Stimulated activated memory B cell treated with anti-CD40 and anti-IgM and Interleukin-4, amounts not matched to agents 10 μg/mL and 1 μg/mL and 100 μg/mL, for 72 hours (primary cell): ENCODE data around the gene MIA2.
"Not testable (repeated sequence)": the region's sequence is repeated elsewhere in the genome, so short reads cannot be mapped to it uniquely, and the experiment has no call there.

Experiments
- ATAC-seq: fragments of 150-1000 bp; cut with Tn5 transposase; 2 replicates; pipeline ENCODE4 v1.10.0; 2021
- H3K27ac Mint-ChIP-seq: one replicate; pipeline ENCODE4 v1.8.0; 2022; ENCODE audit warnings: mild to moderate bottlenecking, mixed read lengths
- H3K27me3 Mint-ChIP-seq: one replicate; pipeline ENCODE4 v1.8.0; 2022; ENCODE audit warnings: mixed read lengths
- H3K36me3 Mint-ChIP-seq: one replicate; pipeline ENCODE4 v1.8.0; 2022; ENCODE audit warnings: mixed read lengths
- H3K4me1 Mint-ChIP-seq: one replicate; pipeline ENCODE4 v1.8.0; 2022; ENCODE audit warnings: mixed read lengths
- H3K4me3 Mint-ChIP-seq: one replicate; pipeline ENCODE4 v1.8.0; 2022; ENCODE audit warnings: mild to moderate bottlenecking, moderate library complexity, mixed read lengths
- H3K9me3 Mint-ChIP-seq: one replicate; pipeline ENCODE4 v1.8.0; 2022; ENCODE audit warnings: mixed read lengths

Gene MIA2

DNA sequence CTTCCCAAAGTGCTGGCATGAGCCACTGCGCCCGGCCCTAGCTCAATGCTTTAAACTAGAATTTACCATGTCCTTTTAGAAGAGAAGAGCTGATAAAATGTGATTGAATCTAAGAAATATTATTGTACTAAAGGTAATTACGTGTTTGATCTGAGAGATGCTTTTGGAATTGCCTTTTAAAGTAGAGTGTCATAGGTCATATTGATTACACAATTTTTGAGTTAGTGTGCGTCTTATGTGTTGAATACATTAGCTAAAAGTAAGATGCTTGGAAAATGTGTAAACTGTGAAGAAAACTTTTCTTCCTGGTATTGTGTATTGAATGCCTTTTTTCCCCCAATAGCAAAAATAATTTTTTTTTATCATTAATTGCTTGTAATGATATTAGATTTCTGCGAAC, 41.7 kb downstream of the MIA2 start:
- Mint-ChIP-seq H3K27ac (peak overlapping the region; percentile 64), H3K4me1 (peaks cover 67% of the 10 kb centered on the region), H3K4me3 (no peak overlapping the region), H3K36me3 (peaks cover 38% of the 10 kb centered on the region), H3K9me3 (no peaks in the 10 kb centered on the region), H3K27me3 (no peaks in the 10 kb centered on the region)
- ATAC-seq: no peak

DNA sequence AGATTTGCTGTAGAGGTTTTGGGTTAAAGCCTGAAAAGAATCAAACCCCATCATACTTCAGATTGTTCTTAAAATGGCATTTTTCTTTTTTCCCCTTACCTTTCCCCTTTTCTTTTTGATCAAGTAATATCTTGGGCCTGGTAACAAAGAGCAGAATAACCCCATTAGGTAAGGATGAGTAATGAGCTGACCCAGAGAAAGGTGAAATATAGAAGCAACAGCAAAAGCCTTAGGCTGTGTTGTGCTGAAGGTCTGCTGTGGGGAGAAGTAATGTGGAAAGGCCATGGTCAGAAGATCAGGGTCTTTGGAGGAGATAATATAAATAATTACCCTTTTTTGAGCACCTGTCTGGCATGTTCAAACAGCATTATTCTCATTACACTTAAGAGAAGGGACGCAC, 42.3 kb downstream of the MIA2 start:
- Mint-ChIP-seq H3K4me1 (peaks cover 61% of the 10 kb centered on the region), H3K9me3 (no peaks in the 10 kb centered on the region), H3K27me3 (no peaks in the 10 kb centered on the region), H3K36me3 (peaks cover 44% of the 10 kb centered on the region), H3K27ac (peak overlapping the region; percentile 64), H3K4me3 (no peak overlapping the region)
- ATAC-seq: no peak

- peaks cover 47% of the 10 kb centered on the region for H3K36me3 Mint-ChIP-seq
- H3K4me1 Mint-ChIP-seq: peaks cover 54% of the 10 kb centered on the region
- no peaks in the 10 kb centered on the region for H3K27me3 Mint-ChIP-seq
- no peak for ATAC-seq
- peak overlapping the region; percentile 64 for H3K27ac Mint-ChIP-seq
- H3K9me3 Mint-ChIP-seq: no peaks in the 10 kb centered on the region
- H3K4me3 Mint-ChIP-seq: no peak overlapping the region
Measured at GRCh38 chr14:39276579-39277114, 42.9 kb downstream of the MIA2 start.

DNA sequence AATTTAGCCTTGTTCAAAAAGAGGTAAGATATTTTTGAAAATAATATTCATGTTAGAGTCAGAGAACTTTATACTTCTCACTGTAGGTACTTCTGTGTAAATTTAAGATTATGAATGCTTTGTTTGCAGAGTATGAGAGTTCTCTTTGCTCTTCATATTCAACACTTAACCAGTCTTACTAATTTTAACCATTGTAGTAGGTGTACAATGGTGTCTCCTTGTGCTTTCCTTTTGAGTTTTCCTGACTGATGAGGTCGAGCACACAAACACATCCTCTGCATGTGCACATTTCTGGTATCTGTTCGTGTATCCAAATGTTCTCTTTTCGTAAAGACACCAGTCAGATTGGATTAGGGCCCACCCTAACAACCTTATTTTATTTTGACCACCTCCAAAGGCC, 45.8 kb downstream of the MIA2 start:
- no peak overlapping the region for H3K27ac Mint-ChIP-seq
- no peaks in the 10 kb centered on the region for H3K27me3 Mint-ChIP-seq
- peaks cover 57% of the 10 kb centered on the region for H3K36me3 Mint-ChIP-seq
- H3K9me3 Mint-ChIP-seq: no peaks in the 10 kb centered on the region
- peaks cover 31% of the 10 kb centered on the region for H3K4me1 Mint-ChIP-seq
- ATAC-seq: no peak
- no peak overlapping the region for H3K4me3 Mint-ChIP-seq

DNA sequence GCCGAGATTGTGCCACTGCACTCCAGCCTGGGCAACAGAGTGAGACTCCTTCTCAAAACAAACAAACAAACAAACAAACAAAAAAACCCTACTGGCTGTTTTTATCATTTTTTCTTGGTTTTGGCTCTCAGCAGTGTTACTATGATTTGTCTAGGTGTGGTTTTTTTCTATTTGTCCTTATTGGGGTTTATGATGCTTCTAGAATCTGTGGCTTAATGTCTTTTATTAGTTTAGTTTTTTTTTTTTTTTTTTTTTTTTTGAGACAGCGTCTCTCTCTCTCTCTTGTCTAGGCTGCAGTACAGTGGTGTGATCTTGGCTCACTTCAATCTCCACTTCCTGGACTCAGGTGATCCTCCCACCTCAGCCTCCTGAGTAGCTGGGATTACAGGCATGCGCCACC, 47.0 kb downstream of the MIA2 start:
- ATAC-seq, H3K9me3 Mint-ChIP-seq, H3K27ac Mint-ChIP-seq, H3K27me3 Mint-ChIP-seq, H3K4me3 Mint-ChIP-seq: not testable (repeated sequence)
- Mint-ChIP-seq H3K4me1 (peaks cover 24% of the 10 kb centered on the region), H3K36me3 (peaks cover 59% of the 10 kb centered on the region)

DNA sequence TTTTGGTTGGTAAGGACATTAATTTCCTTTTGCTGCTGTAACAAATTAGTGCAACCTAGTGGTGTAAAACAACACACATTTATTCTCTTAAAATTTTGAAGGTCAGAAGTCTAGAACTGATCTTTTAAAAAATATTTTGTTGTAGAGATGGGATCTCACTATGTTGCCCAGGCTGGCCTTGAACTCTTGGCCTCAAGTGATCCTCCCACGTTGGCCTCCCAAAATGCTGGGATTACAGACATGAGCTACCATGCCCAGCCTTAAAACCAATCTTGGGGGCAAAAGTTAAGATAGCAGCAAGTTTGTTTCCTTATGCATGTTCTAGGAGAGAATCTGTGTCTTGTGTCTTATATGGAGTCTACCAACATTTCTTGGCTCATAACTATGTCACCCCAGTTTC, 55.8 kb downstream of the MIA2 start:
- H3K4me3 Mint-ChIP-seq: no peak overlapping the region
- peaks cover 43% of the 10 kb centered on the region for H3K36me3 Mint-ChIP-seq
- H3K27me3 Mint-ChIP-seq: no peaks in the 10 kb centered on the region
- H3K27ac Mint-ChIP-seq: no peak overlapping the region
- H3K9me3 Mint-ChIP-seq: no peaks in the 10 kb centered on the region
- H3K4me1 Mint-ChIP-seq: peaks cover 6% of the 10 kb centered on the region
- ATAC-seq: no peak

DNA sequence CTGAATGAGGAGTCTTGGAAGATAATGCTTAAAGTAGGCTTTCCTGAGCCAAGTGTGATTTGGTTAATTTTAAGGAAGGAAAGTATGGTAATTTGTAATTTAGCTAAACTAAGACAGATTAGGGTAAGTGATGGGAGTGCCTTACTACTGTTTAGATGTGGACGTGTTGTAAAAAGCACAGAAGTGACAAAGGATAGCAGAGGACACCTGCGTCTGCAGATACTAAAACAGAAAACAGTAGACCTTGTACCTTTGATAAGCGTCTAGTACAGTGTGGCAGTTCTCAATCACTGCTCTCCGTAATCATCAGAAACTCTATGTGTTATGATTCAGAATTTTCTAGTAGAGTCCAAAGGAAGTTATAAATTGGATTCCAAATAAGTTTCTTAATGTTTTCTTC, 58.0 kb downstream of the MIA2 start:
- no peaks in the 10 kb centered on the region for H3K9me3 Mint-ChIP-seq
- no peak overlapping the region for H3K4me3 Mint-ChIP-seq
- no peak overlapping the region for H3K27ac Mint-ChIP-seq
- ATAC-seq: no peak
- H3K27me3 Mint-ChIP-seq: no peaks in the 10 kb centered on the region
- peaks cover 6% of the 10 kb centered on the region for H3K4me1 Mint-ChIP-seq
- H3K36me3 Mint-ChIP-seq: peaks cover 50% of the 10 kb centered on the region

DNA sequence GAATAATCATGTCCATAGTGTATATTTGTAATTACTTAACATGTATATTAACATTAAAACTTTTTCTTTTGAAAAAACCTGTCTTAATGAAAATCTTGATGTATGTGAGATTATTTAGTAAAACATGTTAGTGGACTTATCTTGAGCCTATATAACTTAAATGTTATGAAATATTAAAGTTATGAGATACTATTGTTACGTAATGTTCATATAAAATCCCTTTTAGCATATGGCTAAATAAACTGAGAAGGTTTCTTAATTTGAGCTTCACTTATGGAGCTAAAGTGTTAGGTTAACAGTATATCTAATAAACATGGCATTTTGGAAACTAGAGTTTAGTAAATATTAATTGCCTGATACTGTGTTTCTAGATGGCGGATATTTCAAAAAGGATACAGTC, 59.9 kb downstream of the MIA2 start:
- ATAC-seq: no peak
- Mint-ChIP-seq H3K27ac (no peak overlapping the region), H3K4me1 (peaks cover 6% of the 10 kb centered on the region), H3K4me3 (no peak overlapping the region), H3K27me3 (no peaks in the 10 kb centered on the region), H3K36me3 (peaks cover 59% of the 10 kb centered on the region), H3K9me3 (no peaks in the 10 kb centered on the region)

GRCh38 chr14:39300389-39300788, 66.7 kb downstream of the MIA2 start:
- not testable (repeated sequence) for ATAC-seq, H3K9me3 Mint-ChIP-seq, H3K27ac Mint-ChIP-seq, H3K4me1 Mint-ChIP-seq, H3K27me3 Mint-ChIP-seq, H3K4me3 Mint-ChIP-seq
- H3K36me3 Mint-ChIP-seq: peaks cover 65% of the 10 kb centered on the region

DNA sequence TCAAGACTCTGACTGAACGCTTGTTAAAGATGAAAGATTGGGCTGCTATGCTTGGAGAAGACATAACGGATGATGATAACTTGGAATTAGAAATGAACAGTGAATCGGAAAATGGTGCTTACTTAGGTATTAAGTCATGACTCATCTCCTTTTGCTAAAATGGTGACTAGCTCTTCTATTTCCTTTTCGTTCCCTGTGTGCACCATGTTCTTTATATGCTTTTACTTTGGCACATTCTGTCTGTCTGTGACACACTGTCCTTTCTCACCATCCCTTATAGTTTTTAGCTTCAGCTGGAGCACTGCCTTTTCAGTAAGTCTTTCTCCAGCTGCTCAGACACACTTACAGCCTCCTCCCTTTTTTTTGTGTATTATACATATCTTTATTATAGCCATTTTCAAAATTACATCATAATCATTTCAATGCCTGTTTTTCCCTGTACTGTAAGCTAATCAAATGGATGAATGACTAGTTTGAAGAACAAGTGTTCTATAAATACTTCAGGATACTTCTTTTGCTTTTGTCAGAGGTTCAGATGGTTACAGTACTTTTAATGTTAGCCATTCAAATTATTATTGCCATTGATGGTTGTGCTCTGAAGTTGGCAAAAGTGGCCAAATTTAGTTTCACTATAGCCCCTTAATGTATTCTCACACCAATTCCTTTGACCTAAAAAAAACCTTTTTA, 68.6 kb downstream of the MIA2 start:
- H3K36me3 Mint-ChIP-seq: peaks cover 63% of the 10 kb centered on the region

GRCh38 chr14:39303115-39303514, 69.4 kb downstream of the MIA2 start:
- Mint-ChIP-seq H3K4me3 (no peak overlapping the region), H3K36me3 (peaks cover 54% of the 10 kb centered on the region), H3K4me1 (no peaks in the 10 kb centered on the region), H3K27me3 (no peaks in the 10 kb centered on the region), H3K27ac (no peak overlapping the region), H3K9me3 (no peaks in the 10 kb centered on the region)
- no peak for ATAC-seq

More for the DNA sequence above, 68.6 kb downstream of the MIA2 start:
- no peaks in the 10 kb centered on the region for H3K9me3 Mint-ChIP-seq
- H3K27ac Mint-ChIP-seq: no peak overlapping the region
- H3K4me3 Mint-ChIP-seq: no peak overlapping the region
- no peak for ATAC-seq
- H3K27me3 Mint-ChIP-seq: no peaks in the 10 kb centered on the region
- H3K4me1 Mint-ChIP-seq: no peaks in the 10 kb centered on the region

GRCh38 chr14:39307815-39308214, 74.1 kb downstream of the MIA2 start:
- Mint-ChIP-seq H3K27me3 (no peaks in the 10 kb centered on the region), H3K36me3 (peaks cover 54% of the 10 kb centered on the region), H3K4me1 (no peaks in the 10 kb centered on the region), H3K27ac (no peak overlapping the region), H3K4me3 (no peak overlapping the region), H3K9me3 (no peaks in the 10 kb centered on the region)
- ATAC-seq: no peak

- H3K36me3 Mint-ChIP-seq: peaks cover 40% of the 10 kb centered on the region
- H3K9me3 Mint-ChIP-seq: no peaks in the 10 kb centered on the region
- no peak overlapping the region for H3K4me3 Mint-ChIP-seq
- ATAC-seq: no peak
- H3K27me3 Mint-ChIP-seq: no peaks in the 10 kb centered on the region
- H3K27ac Mint-ChIP-seq: no peak overlapping the region
- H3K4me1 Mint-ChIP-seq: no peaks in the 10 kb centered on the region
Measured at GRCh38 chr14:39310051-39310450, 76.3 kb downstream of the MIA2 start.

GRCh38 chr14:39315859-39316444, 82.2 kb downstream of the MIA2 start:
- Mint-ChIP-seq H3K9me3 (no peaks in the 10 kb centered on the region), H3K4me3 (no peak overlapping the region), H3K27me3 (no peaks in the 10 kb centered on the region), H3K36me3 (peaks cover 37% of the 10 kb centered on the region), H3K27ac (peak overlapping the region; percentile 40), H3K4me1 (no peaks in the 10 kb centered on the region)
- no peak for ATAC-seq

DNA sequence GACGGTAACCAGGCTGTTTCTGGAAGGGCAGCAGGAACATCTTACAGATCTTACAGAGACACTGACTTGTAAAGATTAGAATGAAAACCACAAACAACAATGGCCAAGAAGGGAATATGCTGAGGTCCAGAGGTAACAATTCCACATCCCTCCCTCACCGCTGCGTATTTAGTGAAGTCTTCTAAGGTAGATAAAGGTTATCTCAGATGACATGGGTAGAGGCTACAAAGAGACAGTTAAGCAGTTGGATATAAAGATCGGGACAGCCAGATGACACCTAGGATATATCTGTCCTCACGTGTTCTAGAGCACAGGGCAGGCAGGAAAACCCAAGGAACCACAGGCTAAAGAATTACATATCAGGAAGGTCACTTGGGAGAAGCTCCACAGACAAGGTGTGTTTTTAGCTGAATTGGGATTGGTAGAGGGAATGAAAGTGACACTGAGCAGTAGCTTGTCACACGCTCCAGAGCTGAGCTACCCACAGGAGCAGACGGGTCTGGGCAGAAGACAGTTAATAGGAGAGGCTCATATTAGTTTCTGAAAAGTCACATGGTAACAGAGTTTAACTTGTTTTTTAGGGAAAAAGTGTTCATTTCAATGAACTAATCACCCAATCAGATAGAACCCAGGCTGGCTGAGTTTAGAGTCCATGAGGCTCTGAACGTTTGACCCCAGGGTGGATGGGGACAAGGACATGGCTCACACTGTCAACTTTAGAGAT, 83.3 kb downstream of the MIA2 start:
- Mint-ChIP-seq H3K27me3 (no peaks in the 10 kb centered on the region), H3K9me3 (no peaks in the 10 kb centered on the region), H3K4me3 (no peak overlapping the region), H3K36me3 (peaks cover 36% of the 10 kb centered on the region), H3K27ac (peak overlapping the region; percentile 40), H3K4me1 (no peaks in the 10 kb centered on the region)
- ATAC-seq: no peak

DNA sequence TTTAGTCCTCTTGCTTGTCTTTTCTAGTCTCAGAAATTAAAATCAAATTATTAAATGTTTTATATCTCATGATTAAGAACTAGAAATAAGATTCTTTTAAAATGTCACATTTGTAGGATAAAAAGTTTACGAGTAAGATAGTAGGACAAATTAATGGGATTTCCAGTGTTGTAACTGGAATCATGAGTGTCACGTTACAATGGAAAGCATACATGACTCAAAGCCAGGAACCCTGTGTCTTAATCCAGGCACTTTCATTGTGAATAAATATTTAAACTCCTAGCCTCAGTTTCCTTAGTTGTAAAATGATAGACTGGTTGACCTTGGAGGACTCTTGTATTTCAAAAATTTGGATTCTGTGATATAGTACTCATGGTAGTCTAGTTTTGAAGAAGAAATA, 84.9 kb downstream of the MIA2 start:
- no peaks in the 10 kb centered on the region for H3K27me3 Mint-ChIP-seq
- H3K4me1 Mint-ChIP-seq: no peaks in the 10 kb centered on the region
- H3K4me3 Mint-ChIP-seq: no peak overlapping the region
- H3K36me3 Mint-ChIP-seq: peaks cover 41% of the 10 kb centered on the region
- no peaks in the 10 kb centered on the region for H3K9me3 Mint-ChIP-seq
- no peak overlapping the region for H3K27ac Mint-ChIP-seq
- ATAC-seq: no peak
